Thyroid gland (tissue), 4 donors: ENCODE results near the gene TEX28.
"Not testable (repeated sequence)": the region's sequence is repeated elsewhere in the genome, so short reads cannot be mapped to it uniquely, and the experiment has no call there.

ENCODE experiments used
- POLR2A ChIP-seq, 2 donors: fragments of 450-650 bp; IDR thresholded peaks; one replicate each; pipeline ENCODE4 v1.6.1; 2017; ENCODE audit warnings: antibody characterized with exemption in 2 of 2, mild to moderate bottlenecking in 2 of 2, moderate library complexity in 1 of 2
- TF ChIP-seq, protein P1 (sequence below), 6 experiments: fragments of 200-600 bp in 3 of 6; fragments of 450-650 bp in 3 of 6; sonication (generic) in 3 of 6; IDR thresholded peaks; one replicate each; pipeline ENCODE4 v1.5.1; 2016 to 2019; ENCODE audit warnings: antibody characterized with exemption in 6 of 6, mild to moderate bottlenecking in 2 of 6, inconsistent platforms in 1 of 6, moderate library complexity in 1 of 6

DNA sequence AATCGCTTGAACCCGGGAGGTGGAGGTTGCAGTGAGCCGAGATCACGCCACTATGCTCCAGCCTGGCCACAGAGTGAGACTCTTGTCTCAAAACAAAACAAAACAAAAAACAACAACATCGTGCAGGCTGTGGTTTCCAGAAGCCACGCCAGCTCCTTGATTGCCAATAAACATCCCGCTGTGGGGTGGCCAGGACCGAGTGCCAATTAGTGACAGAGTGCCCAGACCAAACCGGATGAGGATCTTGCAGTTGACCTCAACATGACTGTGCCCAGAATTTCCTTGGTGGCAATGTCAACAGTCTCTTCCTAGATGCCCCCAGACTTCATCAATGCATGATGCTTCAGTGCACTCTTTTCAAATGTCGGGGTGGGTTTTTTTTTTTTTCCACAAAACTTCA is 36.2 kb downstream of the TEX28 start:
- TF ChIP-seq, protein P1, sequence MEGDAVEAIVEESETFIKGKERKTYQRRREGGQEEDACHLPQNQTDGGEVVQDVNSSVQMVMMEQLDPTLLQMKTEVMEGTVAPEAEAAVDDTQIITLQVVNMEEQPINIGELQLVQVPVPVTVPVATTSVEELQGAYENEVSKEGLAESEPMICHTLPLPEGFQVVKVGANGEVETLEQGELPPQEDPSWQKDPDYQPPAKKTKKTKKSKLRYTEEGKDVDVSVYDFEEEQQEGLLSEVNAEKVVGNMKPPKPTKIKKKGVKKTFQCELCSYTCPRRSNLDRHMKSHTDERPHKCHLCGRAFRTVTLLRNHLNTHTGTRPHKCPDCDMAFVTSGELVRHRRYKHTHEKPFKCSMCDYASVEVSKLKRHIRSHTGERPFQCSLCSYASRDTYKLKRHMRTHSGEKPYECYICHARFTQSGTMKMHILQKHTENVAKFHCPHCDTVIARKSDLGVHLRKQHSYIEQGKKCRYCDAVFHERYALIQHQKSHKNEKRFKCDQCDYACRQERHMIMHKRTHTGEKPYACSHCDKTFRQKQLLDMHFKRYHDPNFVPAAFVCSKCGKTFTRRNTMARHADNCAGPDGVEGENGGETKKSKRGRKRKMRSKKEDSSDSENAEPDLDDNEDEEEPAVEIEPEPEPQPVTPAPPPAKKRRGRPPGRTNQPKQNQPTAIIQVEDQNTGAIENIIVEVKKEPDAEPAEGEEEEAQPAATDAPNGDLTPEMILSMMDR (IDR thresholded peaks at IDR 0.05): not testable (repeated sequence)
- TF ChIP-seq POLR2A (IDR thresholded peaks at IDR 0.05): not testable (repeated sequence)
